Measurements from ENCODE around the gene ARFGAP2.

ARFGAP2 gene

DNA sequence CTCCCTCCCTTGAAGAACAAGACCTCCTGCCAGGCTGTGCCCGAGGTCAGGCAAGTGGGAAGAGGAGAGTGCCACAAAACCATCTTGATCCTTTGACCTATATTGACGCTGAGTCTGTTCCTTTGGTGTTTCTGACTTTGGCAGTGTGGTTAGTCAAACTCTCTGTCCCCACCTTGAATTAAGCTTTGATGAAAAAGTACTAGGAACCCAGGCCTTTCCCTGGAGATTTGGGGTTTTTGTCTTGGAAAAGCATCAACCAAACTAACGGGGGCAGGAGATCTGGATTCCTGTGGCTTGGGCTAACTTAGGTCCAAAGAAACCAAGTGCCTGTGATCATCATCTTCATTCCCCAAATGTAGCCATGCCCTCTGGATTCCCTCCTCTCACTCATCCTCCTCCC is 40.4 kb downstream of the ARFGAP2 start:
- ATAC-seq: no peak
- TF ChIP-seq SNAI2 (CRISPR knock-in tag; IDR thresholded peaks at IDR 0.05) (no peak), ZNF70 (CRISPR knock-in tag; IDR thresholded peaks at IDR 0.05) (no peak), ZFP30 (CRISPR knock-in tag; IDR thresholded peaks at IDR 0.05) (no peak), RARB (CRISPR knock-in tag; IDR thresholded peaks at IDR 0.05) (no peak), ZNF565 (CRISPR knock-in tag; conservative IDR thresholded peaks at IDR 0.05; ENCODE audit: low read depth) (no peak), ARNTL (CRISPR knock-in tag; IDR thresholded peaks at IDR 0.05; ENCODE audit: borderline replicate concordance, low read depth) (no peak), OSR1 (CRISPR knock-in tag; IDR thresholded peaks at IDR 0.05) (no peak), ZFP3 (CRISPR knock-in tag; IDR thresholded peaks at IDR 0.05) (no peak), TOX (CRISPR knock-in tag; IDR thresholded peaks at IDR 0.05; ENCODE audit: borderline replicate concordance) (no peak), TCF4 (CRISPR knock-in tag; IDR thresholded peaks at IDR 0.05; ENCODE audit: borderline replicate concordance) (no peak), ESRRG (CRISPR knock-in tag; IDR thresholded peaks at IDR 0.05) (no peak), BACH2 (CRISPR knock-in tag; IDR thresholded peaks at IDR 0.05; ENCODE audit: borderline replicate concordance) (no peak)
- TF ChIP-seq, protein P1, sequence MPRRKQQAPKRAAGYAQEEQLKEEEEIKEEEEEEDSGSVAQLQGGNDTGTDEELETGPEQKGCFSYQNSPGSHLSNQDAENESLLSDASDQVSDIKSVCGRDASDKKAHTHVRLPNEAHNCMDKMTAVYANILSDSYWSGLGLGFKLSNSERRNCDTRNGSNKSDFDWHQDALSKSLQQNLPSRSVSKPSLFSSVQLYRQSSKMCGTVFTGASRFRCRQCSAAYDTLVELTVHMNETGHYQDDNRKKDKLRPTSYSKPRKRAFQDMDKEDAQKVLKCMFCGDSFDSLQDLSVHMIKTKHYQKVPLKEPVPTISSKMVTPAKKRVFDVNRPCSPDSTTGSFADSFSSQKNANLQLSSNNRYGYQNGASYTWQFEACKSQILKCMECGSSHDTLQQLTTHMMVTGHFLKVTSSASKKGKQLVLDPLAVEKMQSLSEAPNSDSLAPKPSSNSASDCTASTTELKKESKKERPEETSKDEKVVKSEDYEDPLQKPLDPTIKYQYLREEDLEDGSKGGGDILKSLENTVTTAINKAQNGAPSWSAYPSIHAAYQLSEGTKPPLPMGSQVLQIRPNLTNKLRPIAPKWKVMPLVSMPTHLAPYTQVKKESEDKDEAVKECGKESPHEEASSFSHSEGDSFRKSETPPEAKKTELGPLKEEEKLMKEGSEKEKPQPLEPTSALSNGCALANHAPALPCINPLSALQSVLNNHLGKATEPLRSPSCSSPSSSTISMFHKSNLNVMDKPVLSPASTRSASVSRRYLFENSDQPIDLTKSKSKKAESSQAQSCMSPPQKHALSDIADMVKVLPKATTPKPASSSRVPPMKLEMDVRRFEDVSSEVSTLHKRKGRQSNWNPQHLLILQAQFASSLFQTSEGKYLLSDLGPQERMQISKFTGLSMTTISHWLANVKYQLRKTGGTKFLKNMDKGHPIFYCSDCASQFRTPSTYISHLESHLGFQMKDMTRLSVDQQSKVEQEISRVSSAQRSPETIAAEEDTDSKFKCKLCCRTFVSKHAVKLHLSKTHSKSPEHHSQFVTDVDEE (CRISPR knock-in tag; IDR thresholded peaks at IDR 0.05): no peak
- TF ChIP-seq, protein P2, sequence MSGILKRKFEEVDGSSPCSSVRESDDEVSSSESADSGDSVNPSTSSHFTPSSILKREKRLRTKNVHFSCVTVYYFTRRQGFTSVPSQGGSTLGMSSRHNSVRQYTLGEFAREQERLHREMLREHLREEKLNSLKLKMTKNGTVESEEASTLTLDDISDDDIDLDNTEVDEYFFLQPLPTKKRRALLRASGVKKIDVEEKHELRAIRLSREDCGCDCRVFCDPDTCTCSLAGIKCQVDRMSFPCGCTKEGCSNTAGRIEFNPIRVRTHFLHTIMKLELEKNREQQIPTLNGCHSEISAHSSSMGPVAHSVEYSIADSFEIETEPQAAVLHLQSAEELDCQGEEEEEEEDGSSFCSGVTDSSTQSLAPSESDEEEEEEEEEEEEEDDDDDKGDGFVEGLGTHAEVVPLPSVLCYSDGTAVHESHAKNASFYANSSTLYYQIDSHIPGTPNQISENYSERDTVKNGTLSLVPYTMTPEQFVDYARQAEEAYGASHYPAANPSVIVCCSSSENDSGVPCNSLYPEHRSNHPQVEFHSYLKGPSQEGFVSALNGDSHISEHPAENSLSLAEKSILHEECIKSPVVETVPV (CRISPR knock-in tag; IDR thresholded peaks at IDR 0.05): no peak
- TF ChIP-seq, protein P3, sequence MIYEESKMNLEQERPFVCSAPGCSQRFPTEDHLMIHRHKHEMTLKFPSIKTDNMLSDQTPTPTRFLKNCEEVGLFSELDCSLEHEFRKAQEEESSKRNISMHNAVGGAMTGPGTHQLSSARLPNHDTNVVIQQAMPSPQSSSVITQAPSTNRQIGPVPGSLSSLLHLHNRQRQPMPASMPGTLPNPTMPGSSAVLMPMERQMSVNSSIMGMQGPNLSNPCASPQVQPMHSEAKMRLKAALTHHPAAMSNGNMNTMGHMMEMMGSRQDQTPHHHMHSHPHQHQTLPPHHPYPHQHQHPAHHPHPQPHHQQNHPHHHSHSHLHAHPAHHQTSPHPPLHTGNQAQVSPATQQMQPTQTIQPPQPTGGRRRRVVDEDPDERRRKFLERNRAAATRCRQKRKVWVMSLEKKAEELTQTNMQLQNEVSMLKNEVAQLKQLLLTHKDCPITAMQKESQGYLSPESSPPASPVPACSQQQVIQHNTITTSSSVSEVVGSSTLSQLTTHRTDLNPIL (CRISPR knock-in tag; IDR thresholded peaks at IDR 0.05; ENCODE audit: low read depth): no peak

DNA sequence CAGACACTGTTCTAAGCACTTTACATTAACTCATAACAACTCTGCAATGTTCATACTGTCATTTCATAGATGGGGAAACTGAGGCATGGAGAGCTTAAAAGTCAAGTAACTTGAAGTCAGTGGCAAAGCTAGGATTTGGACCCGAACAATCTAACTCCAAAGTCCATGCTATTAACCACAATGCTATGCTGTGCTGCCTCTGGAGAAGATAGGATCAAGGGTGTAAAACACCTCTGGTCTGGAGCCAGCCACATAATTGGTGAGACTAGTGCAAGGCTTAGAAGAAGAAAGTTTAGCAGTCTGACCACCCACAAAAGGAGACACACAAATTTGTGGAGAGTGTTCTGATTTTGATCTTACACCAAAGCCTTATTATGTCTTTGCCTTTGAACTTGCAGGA is 43.7 kb downstream of the ARFGAP2 start:
- TF ChIP-seq PPARA (CRISPR knock-in tag; IDR thresholded peaks at IDR 0.05; ENCODE audit: borderline replicate concordance) (no peak), ZFP30 (CRISPR knock-in tag; IDR thresholded peaks at IDR 0.05) (no peak), ZNF70 (CRISPR knock-in tag; IDR thresholded peaks at IDR 0.05) (no peak), ESRRG (CRISPR knock-in tag; IDR thresholded peaks at IDR 0.05) (no peak), SNAI2 (CRISPR knock-in tag; IDR thresholded peaks at IDR 0.05) (no peak), ISL1 (CRISPR knock-in tag; IDR thresholded peaks at IDR 0.05) (no peak), ZFP3 (CRISPR knock-in tag; IDR thresholded peaks at IDR 0.05) (no peak), ZNF8 (CRISPR knock-in tag; IDR thresholded peaks at IDR 0.05) (no peak), OSR1 (CRISPR knock-in tag; IDR thresholded peaks at IDR 0.05) (no peak), ZC3H10 (CRISPR knock-in tag; IDR thresholded peaks at IDR 0.05) (no peak), ARNTL (CRISPR knock-in tag; IDR thresholded peaks at IDR 0.05; ENCODE audit: borderline replicate concordance, low read depth) (no peak), GLIS3 (CRISPR knock-in tag; IDR thresholded peaks at IDR 0.05) (no peak), BACH2 (CRISPR knock-in tag; IDR thresholded peaks at IDR 0.05; ENCODE audit: borderline replicate concordance) (no peak)
- TF ChIP-seq, protein P1 (CRISPR knock-in tag; IDR thresholded peaks at IDR 0.05): no peak
- TF ChIP-seq, protein P3 (CRISPR knock-in tag; IDR thresholded peaks at IDR 0.05; ENCODE audit: low read depth): no peak
- TF ChIP-seq, protein P4, sequence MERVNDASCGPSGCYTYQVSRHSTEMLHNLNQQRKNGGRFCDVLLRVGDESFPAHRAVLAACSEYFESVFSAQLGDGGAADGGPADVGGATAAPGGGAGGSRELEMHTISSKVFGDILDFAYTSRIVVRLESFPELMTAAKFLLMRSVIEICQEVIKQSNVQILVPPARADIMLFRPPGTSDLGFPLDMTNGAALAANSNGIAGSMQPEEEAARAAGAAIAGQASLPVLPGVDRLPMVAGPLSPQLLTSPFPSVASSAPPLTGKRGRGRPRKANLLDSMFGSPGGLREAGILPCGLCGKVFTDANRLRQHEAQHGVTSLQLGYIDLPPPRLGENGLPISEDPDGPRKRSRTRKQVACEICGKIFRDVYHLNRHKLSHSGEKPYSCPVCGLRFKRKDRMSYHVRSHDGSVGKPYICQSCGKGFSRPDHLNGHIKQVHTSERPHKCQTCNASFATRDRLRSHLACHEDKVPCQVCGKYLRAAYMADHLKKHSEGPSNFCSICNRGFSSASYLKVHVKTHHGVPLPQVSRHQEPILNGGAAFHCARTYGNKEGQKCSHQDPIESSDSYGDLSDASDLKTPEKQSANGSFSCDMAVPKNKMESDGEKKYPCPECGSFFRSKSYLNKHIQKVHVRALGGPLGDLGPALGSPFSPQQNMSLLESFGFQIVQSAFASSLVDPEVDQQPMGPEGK (CRISPR knock-in tag; IDR thresholded peaks at IDR 0.05; ENCODE audit: borderline replicate concordance): no peak
- TF ChIP-seq, protein P5, sequence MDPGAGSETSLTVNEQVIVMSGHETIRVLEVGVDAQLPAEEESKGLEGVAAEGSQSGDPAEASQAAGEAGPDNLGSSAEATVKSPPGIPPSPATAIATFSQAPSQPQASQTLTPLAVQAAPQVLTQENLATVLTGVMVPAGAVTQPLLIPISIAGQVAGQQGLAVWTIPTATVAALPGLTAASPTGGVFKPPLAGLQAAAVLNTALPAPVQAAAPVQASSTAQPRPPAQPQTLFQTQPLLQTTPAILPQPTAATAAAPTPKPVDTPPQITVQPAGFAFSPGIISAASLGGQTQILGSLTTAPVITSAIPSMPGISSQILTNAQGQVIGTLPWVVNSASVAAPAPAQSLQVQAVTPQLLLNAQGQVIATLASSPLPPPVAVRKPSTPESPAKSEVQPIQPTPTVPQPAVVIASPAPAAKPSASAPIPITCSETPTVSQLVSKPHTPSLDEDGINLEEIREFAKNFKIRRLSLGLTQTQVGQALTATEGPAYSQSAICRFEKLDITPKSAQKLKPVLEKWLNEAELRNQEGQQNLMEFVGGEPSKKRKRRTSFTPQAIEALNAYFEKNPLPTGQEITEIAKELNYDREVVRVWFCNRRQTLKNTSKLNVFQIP (CRISPR knock-in tag; IDR thresholded peaks at IDR 0.05; ENCODE audit: borderline replicate concordance, low read depth): no peak
- TF ChIP-seq, protein P2 (CRISPR knock-in tag; IDR thresholded peaks at IDR 0.05): no peak
- ATAC-seq: no peak

All from SK-N-SH treated with all-trans-retinoic acid at 6 μM for 48 hours (cell line).